Measurements from ENCODE around the gene NR3C2.
"Not testable (repeated sequence)": the region's sequence is repeated elsewhere in the genome, so short reads cannot be mapped to it uniquely, and the experiment has no call there.

Gene NR3C2

GRCh38 chr4:148216866-148217814 lies 225.1 kb downstream of the NR3C2 start:
- DNase-seq (ENCODE audit: low read depth) = peak; percentile 21

- DNase-seq (ENCODE audit: low read depth) = no peak
Observed at GRCh38 chr4:148216321-148216720, 225.9 kb downstream of the NR3C2 start.

GRCh38 chr4:148215202-148215601 lies 227.0 kb downstream of the NR3C2 start:
- no peak for DNase-seq (ENCODE audit: low read depth)

- peak; percentile 8 for DNase-seq (ENCODE audit: low read depth)
Observed at GRCh38 chr4:148214529-148215166, 227.6 kb downstream of the NR3C2 start.

- DNase-seq (ENCODE audit: low read depth) = no peak
Observed at GRCh38 chr4:148211533-148211932, 230.7 kb downstream of the NR3C2 start.

- DNase-seq (ENCODE audit: low read depth) = no peak
Observed at GRCh38 chr4:148210661-148211060, 231.6 kb downstream of the NR3C2 start.

GRCh38 chr4:148207068-148207467 lies 235.1 kb downstream of the NR3C2 start:
- peak; percentile 4 for DNase-seq (ENCODE audit: low read depth)

GRCh38 chr4:148205476-148205875 lies 236.7 kb downstream of the NR3C2 start:
- no peak for DNase-seq (ENCODE audit: low read depth)

GRCh38 chr4:148204892-148205291 lies 237.3 kb downstream of the NR3C2 start:
- no peak for DNase-seq (ENCODE audit: low read depth)

- no peak for DNase-seq (ENCODE audit: low read depth)
Observed at GRCh38 chr4:148204171-148204570, 238.0 kb downstream of the NR3C2 start.

- no peak for DNase-seq (ENCODE audit: low read depth)
Observed at GRCh38 chr4:148203056-148203898, 238.9 kb downstream of the NR3C2 start.

- DNase-seq (ENCODE audit: low read depth) = no peak
Observed at GRCh38 chr4:148200960-148201359, 241.3 kb downstream of the NR3C2 start.

GRCh38 chr4:148196164-148196563 lies 246.1 kb downstream of the NR3C2 start:
- no peak for DNase-seq (ENCODE audit: low read depth)

- no peak for DNase-seq (ENCODE audit: low read depth)
Observed at GRCh38 chr4:148192526-148192925, 249.7 kb downstream of the NR3C2 start.

- DNase-seq (ENCODE audit: low read depth) = not testable (repeated sequence)
Observed at GRCh38 chr4:148187454-148188222, 254.6 kb downstream of the NR3C2 start.

- no peak for DNase-seq (ENCODE audit: low read depth)
Observed at GRCh38 chr4:148184922-148185321, 257.3 kb downstream of the NR3C2 start.

- no peak for DNase-seq (ENCODE audit: low read depth)
Observed at GRCh38 chr4:148182230-148182911, 259.8 kb downstream of the NR3C2 start.

GRCh38 chr4:148173397-148174017 lies 268.7 kb downstream of the NR3C2 start:
- peak; percentile 22 for DNase-seq (ENCODE audit: low read depth)

GRCh38 chr4:148171596-148171995 lies 270.6 kb downstream of the NR3C2 start:
- DNase-seq (ENCODE audit: low read depth) = no peak
